ENCODE data around the gene DYRK3.

DNA sequence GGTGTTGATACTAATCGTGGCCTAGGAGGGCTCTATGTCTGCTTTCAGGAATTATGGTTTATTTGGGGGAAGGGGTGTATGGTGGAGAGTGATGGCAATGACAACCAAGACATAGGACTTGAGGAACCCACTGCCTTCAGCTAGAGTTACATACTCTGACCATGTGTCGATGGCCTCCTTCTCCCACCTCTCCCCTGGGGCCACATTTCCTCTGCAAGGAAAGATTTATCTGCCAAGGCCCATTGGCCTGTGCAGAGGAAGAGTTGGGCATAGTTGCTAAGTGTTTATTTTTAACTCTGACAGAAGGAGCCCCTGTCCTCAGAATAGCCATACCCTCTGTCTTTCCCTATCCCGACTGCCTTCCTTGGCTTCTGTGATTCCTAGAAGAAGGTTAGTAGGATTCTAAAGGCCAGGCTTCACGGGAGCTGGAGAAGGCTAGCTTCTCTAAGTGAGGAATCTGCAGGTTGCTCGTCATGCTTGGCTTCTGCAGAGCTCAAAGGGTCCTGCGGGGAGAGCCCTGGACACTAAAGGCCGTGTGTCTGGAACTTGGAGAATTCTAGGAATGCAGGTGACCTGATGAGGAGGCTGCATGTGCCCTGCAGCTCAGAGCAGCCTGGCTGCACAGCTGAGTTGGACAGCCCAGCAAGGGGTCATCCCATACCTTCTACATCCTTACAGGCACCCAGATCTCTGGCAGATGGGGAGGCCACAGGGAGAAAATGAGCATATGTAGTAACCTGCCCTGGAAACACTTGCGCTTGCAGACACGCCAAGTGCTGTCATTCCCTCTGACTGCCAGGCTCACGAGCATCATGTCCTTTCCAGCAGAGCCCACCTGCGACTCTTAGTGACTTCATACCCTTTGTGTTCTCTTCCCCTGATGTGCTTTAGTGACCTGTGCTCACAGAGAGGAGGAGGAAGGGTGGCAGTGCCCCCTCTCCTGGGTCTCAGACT is 59.1 kb downstream of the DYRK3 start:
- TF ChIP-seq, protein P1, sequence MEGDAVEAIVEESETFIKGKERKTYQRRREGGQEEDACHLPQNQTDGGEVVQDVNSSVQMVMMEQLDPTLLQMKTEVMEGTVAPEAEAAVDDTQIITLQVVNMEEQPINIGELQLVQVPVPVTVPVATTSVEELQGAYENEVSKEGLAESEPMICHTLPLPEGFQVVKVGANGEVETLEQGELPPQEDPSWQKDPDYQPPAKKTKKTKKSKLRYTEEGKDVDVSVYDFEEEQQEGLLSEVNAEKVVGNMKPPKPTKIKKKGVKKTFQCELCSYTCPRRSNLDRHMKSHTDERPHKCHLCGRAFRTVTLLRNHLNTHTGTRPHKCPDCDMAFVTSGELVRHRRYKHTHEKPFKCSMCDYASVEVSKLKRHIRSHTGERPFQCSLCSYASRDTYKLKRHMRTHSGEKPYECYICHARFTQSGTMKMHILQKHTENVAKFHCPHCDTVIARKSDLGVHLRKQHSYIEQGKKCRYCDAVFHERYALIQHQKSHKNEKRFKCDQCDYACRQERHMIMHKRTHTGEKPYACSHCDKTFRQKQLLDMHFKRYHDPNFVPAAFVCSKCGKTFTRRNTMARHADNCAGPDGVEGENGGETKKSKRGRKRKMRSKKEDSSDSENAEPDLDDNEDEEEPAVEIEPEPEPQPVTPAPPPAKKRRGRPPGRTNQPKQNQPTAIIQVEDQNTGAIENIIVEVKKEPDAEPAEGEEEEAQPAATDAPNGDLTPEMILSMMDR (IDR thresholded peaks at IDR 0.05) = no peak
- TF ChIP-seq POLR2A (IDR thresholded peaks at IDR 0.05) (no peak), EP300 (IDR thresholded peaks at IDR 0.05) (no peak), POLR2AphosphoS5 (IDR thresholded peaks at IDR 0.05) (no peak)
